Renal cortex interstitium (tissue), 11 donors: ENCODE measurements around the gene CERS6. TPM values are rescaled to one million over a fixed set of nuclear protein-coding genes. Genes with fewer than 3 reads are reported as not detected.

Experiments used
- DNase-seq, 11 donors: peaks; one replicate each; pipeline ENCODE4 v3.0.0-alpha.2; 2013; ENCODE audit warnings: low read depth in 9 of 11, low spot score in 4 of 11; ENCODE audit errors: extremely low read depth in 1 of 11
- polyA plus RNA-seq, 3 donors: library from polyadenylated mRNA; unstranded; fragments of 120-200 nt; gene quantifications; one replicate each; pipeline ENCODE4 v1.2.1, GENCODE V29; 2013; ENCODE audit not compliant: insufficient read length in 3 of 3

The CERS6 gene
- polyA plus RNA-seq, 3 donors = 44.2 to 54.8 (median 47.0) TPM

DNA sequence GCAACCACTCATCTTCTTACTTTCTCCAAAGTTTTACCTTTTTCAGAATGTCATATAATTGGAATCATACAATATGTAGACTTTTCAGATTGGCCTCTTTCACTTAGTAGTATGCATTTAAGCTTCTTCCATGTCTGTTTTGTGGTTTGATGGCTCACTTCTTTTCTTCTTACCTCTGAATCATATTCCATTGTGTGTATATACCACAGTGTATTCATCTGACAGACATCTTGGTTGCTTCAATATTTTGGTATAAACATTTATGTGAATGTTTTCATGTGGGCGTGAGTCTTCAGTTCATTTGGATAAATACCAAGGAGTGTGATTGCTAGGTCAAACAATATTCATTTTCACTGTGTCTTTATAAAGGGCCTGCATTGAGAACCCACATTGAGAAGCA is 210.3 kb downstream of the CERS6 start:
- no peak for DNase-seq

DNA sequence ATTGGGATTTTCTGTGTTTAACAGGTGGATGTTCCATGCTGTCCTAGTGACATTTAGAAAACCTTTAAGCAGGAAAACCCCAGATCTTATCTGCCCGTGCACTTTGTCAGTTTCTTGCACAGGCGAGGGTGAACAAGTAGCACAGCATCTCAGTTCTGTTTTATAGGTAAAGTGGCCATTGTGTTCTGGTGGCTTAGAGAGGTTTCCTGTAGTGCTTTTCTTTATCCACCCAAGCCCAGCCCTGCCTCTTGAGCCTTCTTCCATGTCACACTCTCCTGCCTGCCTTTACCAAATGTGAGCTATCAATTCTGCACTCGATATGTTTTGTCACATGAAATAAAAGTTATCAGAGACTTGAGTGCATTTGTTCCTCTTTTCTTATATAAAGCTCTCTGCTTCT is 211.1 kb downstream of the CERS6 start:
- no peak for DNase-seq

DNA sequence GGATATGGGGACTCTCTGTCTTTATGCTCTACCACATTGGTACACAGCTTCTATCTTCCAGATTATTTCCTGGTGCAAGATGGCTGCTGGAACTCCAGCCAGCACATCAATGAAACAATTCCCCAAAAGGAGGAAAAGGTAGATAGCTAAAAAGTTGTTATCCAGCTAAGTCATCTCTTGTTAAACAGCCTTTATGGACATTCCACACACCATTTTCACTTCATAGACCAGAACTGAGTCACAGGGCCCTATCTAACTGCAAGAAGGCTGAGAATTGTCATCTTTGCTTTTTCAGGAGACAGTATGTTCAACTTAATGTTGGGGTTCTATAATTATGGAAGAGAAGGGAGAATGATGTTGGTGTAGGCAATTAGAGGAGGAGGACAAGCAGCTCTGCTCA is 213.1 kb downstream of the CERS6 start:
- no peak for DNase-seq

DNA sequence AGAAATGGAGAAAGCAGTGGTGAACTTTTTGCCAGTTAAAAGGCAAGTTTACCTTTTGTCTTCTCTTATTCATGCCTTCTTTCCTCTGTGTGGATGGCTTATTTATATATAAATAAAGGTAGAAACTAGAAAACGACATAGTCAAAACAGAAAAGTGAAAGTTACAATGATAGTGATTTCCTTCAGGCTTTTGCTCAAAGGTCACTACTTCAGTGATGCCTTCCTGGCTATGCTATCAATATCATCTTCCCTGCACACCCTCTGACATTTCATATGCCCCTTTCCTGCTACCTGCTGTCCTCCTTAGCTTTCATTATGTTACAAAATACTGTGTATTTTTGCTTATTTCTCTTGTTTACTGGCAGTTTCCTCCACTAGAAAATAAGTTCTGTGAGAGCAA is 214.4 kb downstream of the CERS6 start:
- DNase-seq = no peak

DNA sequence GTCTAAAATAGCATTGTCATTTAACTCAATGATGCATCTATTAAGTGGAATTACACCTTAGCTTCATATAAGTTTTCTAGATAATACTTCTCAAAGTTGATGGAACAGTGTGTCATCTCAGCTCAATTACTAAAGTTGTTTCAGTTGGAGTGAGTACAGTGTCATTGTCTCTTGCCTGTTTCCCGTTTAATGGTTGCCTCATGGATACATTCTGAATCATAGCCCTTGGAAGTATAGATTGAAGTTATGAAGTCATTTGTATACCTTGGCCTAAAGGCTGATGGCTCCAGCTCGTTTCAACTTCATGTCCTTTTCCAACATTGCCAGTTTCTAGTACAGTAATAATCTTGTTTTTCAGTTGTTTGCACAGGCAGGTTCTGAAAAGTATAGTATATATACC is 215.9 kb downstream of the CERS6 start:
- no peak for DNase-seq

DNA sequence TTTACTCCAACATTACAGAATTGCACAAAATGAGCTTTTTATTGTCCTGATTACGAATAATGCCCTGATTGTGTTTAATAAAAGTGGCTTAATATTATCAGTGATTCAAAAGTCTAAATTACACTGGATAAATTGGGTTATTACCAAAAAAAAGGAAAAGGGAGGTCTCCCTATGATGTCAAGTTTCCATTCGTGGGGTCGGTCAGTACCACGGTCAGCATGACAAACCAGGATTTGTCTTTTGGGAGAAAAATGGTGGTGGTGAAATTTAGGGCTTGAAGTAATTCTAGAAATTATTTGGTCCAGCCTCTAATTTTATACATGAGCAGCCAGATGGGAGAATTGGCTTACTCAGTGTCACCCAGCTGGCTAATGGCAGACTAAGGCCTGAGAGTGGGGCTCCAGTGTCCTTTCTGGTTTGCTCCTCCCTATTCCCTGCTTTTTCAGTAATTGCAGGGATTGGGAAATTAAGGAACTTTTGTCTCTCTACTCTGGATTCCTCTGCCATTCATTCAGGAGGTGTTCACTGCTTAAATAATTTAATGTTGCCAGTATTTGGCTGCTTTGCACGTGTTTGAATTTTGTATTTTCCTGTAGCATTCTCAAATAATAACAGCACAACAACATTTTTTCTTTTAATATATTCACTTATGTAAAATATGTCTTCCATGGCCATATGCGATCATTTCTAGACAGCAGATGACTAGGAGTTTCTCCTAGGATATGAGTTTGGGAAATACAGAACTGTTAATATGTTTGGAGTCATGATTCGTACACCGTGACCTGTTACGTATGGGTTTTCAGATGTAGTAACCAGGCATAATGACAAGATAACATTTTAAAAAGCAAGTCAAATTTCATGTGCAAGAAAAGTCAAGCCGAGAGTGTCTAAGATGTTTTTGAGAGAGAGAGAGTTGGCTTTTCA is 217.5 kb downstream of the CERS6 start:
- no peak for DNase-seq

DNA sequence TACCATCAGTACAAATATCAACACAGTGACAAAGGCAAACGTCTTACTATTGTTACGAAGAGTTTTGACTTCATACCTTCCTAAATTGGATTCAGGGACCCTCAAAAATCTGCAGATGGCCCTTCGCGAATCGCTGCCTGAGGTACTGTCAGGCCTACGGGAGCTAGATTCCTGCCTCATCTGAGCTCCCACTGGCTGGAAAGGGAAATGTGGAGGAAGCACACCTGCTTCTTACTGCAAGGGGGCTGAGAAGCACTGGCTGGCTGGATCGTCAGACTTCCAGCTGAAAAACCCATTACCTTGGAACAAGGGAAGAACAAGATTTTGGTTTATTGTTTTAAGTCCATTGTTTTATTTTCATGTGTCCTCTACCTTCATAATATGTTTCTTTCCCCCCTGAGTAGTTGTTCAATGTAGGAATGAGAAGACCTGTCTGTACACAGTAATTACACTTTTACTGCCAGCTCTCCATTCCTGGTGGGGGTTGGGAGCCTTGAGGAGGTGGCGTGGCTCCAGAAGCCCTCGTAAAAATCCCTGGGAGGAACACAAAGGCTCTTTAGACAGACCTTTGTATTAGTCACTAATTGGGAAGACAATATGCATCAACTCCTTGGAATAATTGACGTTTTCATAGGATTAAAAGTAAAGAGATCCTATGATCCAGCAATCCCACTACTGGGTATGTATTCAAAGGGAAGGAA is 222.2 kb downstream of the CERS6 start:
- DNase-seq = no peak

DNA sequence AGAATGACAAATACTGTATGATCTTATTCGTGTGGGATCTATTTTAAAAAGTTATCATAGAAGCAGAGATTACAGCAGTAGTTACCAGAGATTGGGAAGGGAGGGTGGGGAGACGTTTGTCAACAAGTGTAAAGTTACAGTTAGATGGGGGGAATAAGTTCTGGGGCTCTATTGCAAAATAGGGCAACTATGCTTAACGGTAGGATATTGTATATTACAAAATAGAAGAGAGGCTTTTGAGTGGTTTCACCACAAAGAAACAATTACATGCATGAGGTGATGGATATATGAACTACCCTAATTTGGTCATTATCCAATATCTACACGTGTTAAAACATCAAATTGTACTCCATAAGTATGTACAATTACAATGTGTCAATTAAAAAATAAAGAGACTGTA is 223.0 kb downstream of the CERS6 start:
- DNase-seq = no peak

DNA sequence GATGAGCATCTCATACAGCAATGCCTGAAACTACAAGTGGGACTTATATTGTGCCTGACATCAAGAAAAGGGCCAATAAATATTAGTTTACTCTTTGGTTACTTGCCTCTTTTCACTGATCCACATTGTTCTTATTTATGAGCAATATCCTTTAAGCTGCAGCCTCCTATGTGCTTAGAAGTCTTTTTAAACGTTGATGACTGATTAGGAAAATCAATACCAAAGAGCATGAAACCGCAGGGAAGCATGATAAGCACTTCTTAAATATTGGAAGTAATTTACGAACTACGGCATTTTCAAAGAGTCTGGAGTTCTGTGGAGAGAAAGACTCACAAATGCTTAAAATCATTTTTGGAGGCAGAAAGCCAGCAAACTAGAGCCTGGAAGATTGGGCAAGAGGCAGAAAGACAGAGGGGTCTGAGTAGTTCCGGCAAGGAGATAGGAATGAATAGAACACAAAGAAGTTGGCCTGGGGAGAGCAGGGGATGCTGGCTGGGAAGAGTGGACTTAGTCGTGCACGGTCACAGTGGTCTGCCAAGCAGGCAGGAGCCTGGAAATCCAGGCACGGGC is 223.8 kb downstream of the CERS6 start:
- no peak for DNase-seq

DNA sequence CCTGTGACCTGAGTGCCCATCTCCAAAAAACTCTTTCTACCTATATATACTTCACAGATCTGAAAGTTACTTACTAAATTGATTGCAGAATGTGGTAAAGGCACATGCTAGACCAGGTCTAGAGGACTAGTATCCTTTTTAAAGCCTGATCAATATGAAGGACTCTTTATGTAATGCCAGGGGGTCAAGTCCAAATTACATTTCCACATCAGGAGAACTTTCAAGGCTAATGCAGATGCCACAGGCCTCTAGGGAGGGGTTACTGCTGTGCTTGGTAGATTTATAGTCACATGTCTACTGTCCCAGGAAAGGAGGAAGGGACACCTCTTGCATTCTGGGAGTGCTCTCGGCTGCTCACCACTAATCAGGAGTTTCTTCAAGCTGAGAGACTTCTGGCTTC is 227.9 kb downstream of the CERS6 start:
- DNase-seq = no peak

DNA sequence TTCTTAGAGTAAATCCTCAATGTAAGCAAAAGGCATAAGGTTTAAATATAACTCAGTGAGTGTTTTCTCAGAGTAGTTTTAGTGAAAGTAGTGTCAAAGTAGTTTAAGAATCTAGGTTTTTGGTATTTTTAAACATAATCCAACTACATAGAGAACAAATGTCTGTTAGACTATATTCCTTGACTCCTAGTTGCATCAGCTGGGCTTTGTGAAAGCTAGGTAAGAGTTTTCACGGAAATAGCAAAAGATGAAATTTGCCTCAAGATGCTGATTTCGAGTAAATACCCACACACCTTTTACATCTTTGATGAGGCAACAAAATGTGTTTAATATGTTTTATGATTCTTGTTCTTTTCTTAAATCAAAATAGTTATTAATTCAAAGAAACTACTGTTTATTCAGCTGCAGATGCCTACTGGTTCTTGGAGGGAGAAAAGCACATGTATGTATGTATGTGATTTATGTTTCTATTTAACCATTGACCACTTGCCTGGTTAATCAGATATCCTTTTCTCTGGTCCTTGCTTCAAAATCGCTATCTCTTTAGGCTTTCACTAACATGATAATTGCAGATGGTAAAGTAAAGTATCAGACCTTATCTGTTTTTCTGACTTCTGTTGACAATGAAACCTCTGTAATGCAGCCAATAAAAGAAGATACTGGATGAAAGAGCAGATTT is 229.0 kb downstream of the CERS6 start:
- no peak for DNase-seq

DNA sequence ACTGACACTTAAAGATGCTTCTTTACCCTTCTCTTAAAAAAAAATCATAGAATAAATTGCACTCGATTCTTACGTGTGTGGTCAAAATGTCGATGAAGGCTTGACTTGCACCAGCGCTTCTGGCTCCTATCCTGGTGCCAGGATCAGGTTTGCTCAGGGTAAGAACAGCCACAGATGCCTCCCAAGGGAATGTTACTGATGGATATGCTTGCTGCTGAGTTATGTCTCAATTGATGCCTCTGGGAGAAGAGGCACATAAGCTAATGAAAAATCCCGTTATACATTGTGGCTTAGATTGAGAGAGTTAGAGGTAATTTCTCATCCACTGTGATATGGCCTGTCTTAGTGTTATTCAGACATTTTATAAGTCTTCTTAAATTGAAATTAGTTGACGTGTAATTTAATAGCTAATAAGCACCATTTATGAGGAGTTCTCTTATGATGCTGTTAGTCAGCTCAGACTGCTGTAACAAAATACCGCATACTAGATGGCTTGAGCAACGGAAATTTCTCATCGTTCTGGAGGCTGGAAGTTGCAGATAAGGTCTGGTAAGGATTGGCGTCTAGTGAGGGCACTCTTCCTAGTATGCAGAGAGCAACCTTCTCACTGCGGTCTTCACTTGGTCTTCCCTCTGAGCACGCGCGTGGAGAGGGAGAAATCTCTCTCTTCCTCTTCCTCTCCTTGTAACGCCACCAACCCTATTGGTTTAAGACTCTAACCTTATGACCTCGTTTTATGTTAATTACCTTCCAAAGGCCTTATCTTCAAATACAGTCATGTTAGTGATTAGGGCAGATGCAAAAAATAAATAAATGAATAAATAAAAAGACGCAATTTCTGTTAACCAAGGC is 229.8 kb downstream of the CERS6 start:
- no peak for DNase-seq

DNA sequence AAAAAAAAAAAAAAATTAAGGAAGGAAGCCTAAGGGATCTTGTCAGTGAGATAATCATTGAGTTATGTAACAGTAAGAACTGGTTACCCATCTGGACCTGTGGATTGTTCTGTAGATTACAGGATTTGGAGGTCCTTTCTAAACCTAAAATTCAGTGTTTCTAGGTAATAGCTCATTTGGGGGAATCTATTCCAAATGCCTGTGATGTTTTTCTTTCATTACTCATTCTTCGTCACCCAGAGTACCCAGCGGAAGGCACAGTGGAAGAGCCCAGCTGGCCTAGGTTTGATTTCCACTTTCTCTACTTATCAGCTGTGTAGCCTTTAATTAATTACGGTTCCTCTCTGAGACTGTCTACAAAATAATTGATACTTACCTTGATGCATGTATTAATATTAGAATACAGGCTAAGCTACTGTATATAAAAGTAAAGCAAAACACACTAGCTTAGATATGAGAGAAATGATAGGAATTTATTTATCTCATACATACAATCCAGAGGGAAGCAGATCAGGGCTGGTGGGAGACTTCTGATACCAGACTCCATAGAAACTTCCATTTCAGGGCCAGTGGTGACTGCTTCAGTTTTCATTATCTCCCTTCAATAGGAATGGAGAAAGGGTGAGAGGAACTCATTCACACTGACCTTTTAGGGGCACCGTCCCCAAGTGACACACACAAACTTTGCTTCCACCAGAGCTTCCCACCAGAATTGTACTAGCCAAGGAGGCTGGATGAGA is 230.6 kb downstream of the CERS6 start:
- DNase-seq = no peak

DNA sequence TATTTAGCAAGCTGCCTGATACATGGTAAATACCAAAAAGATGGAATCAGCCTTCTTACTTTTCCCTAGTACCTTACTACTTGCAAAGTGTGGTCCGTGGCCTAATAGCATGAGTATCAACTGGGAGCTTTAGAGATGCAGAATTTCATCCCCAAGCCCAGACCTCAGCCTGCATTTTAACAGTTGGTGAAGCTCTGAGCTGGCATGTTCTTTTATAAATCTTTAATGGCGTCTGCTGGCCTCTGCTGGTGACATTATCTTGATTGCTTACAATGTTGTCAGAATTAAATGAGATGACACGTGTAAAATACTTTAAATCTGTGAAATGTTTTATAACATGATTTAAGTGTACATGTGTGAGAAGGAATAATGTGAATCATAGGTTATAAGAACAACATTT is 231.2 kb downstream of the CERS6 start:
- no peak for DNase-seq

DNA sequence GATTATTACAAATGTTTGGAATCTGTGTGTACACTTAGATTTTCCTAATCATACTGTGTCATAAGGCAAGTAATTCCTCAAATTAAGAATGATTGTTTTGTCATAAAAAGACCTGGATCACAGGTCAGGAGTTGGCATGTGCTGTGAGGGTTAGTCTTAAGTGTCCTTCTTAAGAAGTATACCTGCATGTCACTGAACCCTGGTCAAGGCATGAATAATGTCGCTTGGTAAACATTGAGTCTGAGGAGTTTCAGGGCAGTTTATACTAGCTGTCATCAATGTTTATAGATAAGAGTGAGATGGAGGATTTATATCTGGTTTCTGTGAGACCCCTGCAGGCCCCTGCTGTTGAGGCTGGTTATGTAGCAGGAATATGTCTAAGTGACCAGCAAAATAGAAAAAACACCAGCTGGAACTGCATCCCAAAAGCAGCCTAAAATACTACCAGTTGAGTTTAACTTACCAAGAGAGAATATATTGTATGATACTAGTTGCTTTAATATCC is 234.4 kb downstream of the CERS6 start:
- no peak for DNase-seq

DNA sequence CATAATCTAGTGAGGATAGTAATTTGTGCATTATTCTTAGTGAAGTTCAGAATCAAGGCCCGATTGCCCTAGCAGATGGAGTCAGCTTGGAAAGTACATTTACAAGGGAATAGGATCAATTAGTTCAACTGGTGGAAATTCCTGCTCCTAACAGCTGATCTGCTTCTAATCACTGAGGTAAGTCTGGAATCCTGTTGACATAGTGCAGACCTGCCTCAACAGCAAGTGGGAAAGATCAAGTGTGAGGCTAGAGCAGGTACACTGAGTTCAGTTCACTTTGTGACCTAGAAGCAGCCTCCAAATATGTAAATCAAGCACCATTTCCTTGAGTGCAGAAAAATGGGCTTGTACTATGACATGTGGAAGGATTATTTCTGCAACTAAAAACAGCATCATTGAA is 235.1 kb downstream of the CERS6 start:
- DNase-seq = no peak

DNA sequence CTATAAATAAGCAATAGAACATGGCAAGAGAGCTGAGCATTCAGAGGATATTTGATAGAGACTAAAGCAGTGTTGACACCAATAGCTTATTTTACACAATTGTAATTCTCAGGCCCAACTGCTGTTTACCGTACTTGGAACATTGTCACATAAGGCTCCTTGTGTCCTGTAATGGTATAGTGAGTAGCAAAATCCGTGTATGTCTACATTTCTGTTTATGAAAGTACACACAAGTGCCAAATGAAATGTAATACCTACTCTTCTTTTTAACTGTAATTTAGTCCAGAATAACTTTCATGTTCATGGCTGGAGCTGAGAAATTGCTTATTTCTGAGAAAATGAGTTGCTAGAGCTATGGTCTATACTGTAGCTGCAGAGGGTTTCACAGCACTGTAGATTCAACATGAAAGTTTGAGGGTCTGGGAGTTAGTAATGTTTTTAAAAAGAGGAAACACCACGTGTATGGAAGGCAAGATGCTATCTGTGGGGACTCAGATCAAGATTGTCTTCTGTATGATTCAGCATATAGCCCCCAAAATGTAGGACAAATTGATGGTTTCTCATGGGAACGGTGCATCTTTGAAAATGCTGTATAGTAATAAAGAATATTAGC is 236.2 kb downstream of the CERS6 start:
- DNase-seq = no peak

DNA sequence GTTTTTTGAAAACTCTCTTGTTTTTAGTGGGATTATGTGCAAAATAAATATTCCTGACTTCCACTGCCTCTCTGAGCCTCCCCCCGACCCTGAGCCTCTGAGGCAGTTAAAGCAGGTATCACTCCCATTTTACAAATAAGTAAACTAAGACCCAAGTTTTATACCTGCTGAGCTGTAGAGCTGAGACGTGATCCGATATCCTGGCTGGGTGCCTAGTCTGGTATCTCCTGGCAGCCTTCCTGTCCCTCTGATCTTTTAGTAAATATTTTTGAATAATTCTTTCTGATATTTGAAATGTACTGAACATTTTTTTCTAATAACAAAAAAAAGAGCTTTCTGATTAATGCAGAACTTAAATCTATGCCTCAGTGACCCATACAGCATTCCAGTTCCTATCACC is 238.1 kb downstream of the CERS6 start:
- no peak for DNase-seq
